DOHH2 (cell line): ENCODE data around the gene KDM7A.

Source experiments
- H3F3A ChIP-seq: fragments of 200-600 bp; sonication (generic), shearing (Covaris generic); 2 replicates; pipeline ENCODE4 v1.6.0; 2016; ENCODE audit warnings: antibody characterized with exemption, mild to moderate bottlenecking; ENCODE audit not compliant: control insufficient read depth, insufficient read depth
- H3K27ac ChIP-seq: fragments of 200-600 bp; sonication (generic); 2 replicates; pipeline ENCODE4 v1.5.1; 2014; ENCODE audit warnings: low read depth, mild to moderate bottlenecking, low read length, moderate library complexity
- H3K27me3 ChIP-seq: fragments of 200-600 bp; sonication (generic); 2 replicates; pipeline ENCODE4 v1.6.1; 2014; ENCODE audit warnings: mild to moderate bottlenecking, low read length, mixed read lengths; ENCODE audit not compliant: control insufficient read depth
- H3K36me3 ChIP-seq: fragments of 200-600 bp; sonication (generic); 2 replicates; pipeline ENCODE4 v1.6.1; 2014; ENCODE audit warnings: mild to moderate bottlenecking, low read length, moderate library complexity, mixed read lengths; ENCODE audit not compliant: control insufficient read depth
- H3K4me1 ChIP-seq: fragments of 200-600 bp; sonication (generic); 2 replicates; pipeline ENCODE4 v1.6.1; 2014; ENCODE audit warnings: mild to moderate bottlenecking, low read length, mixed read lengths; ENCODE audit not compliant: control insufficient read depth
- H3K4me2 ChIP-seq: fragments of 200-600 bp; sonication (generic); 2 replicates; pipeline ENCODE4 v1.6.0; 2014; ENCODE audit warnings: mild to moderate bottlenecking, low read length, moderate library complexity
- H3K4me3 ChIP-seq: fragments of 200-600 bp; sonication (generic); 2 replicates; pipeline ENCODE4 v1.5.1; 2014; ENCODE audit warnings: mild to moderate bottlenecking, low read length, mixed read lengths
- H3K79me2 ChIP-seq: fragments of 200-600 bp; sonication (generic); 2 replicates; pipeline ENCODE4 v1.6.1; 2014; ENCODE audit warnings: mild to moderate bottlenecking, low read length, mixed read lengths; ENCODE audit not compliant: control insufficient read depth
- H3K9me2 ChIP-seq: fragments of 200-600 bp; sonication (generic); replicated peaks from 2 replicates; pipeline ENCODE4 v1.6.1; 2014; ENCODE audit warnings: mild to moderate bottlenecking, low read length, mixed read lengths; ENCODE audit not compliant: control insufficient read depth
- H3K9me3 ChIP-seq: fragments of 200-600 bp; sonication (generic); 2 replicates; pipeline ENCODE4 v1.6.1; 2014; ENCODE audit warnings: antibody characterized with exemption, low read length, mixed read lengths; ENCODE audit not compliant: control insufficient read depth, insufficient read depth
- H4K20me1 ChIP-seq: fragments of 200-600 bp; sonication (generic); 2 replicates; pipeline ENCODE4 v1.6.0; 2014; ENCODE audit warnings: low read depth, mild to moderate bottlenecking, antibody characterized with exemption, low read length, moderate library complexity; ENCODE audit not compliant: control insufficient read depth, insufficient read depth
- CTCF ChIP-seq: fragments of 200-600 bp; sonication (generic); IDR thresholded peaks from one replicate; pipeline ENCODE4 v1.5.1; 2014; ENCODE audit warnings: antibody characterized with exemption, mild to moderate bottlenecking, low read depth, low read length; ENCODE audit not compliant: poor library complexity, severe bottlenecking
- EZH2phosphoT487 ChIP-seq: fragments of 200-600 bp; sonication (generic); IDR thresholded peaks from 2 replicates; pipeline ENCODE4 v1.6.1; 2017; ENCODE audit warnings: borderline replicate concordance, mild to moderate bottlenecking, antibody characterized with exemption, low read length, moderate library complexity, mixed read lengths

KDM7A gene

GRCh38 chr7:140143997-140144396 lies 32.8 kb downstream of the KDM7A start:
- TF ChIP-seq CTCF = no peak
- no peak for TF ChIP-seq EZH2phosphoT487
- peaks cover 92% of the 10 kb centered on the region for H3K79me2 ChIP-seq
- no peak overlapping the region for H3K27ac ChIP-seq
- H3F3A ChIP-seq = no peaks in the 10 kb centered on the region
- H3K4me2 ChIP-seq = no peak overlapping the region
- no peaks in the 10 kb centered on the region for H3K9me2 ChIP-seq
- peaks cover 18% of the 10 kb centered on the region for H3K36me3 ChIP-seq
- H4K20me1 ChIP-seq = peaks cover 15% of the 10 kb centered on the region; the same call in 1 of the 2 replicates
- H3K4me3 ChIP-seq = no peak overlapping the region
- no peaks in the 10 kb centered on the region for H3K27me3 ChIP-seq
- H3K9me3 ChIP-seq = no peaks in the 10 kb centered on the region
- H3K4me1 ChIP-seq = peaks cover 7% of the 10 kb centered on the region

GRCh38 chr7:140142031-140142430 lies 34.8 kb downstream of the KDM7A start:
- no peak for TF ChIP-seq EZH2phosphoT487
- no peaks in the 10 kb centered on the region for H3K27me3 ChIP-seq
- H3K79me2 ChIP-seq = peaks cover 86% of the 10 kb centered on the region
- H3K4me1 ChIP-seq = peaks cover 16% of the 10 kb centered on the region
- H4K20me1 ChIP-seq = 0 out of 2 replicates have a peak, but pooled peaks cover 11% of the 10 kb centered on the region
- no peak overlapping the region for H3K4me3 ChIP-seq
- H3F3A ChIP-seq = no peaks in the 10 kb centered on the region
- H3K27ac ChIP-seq = no peak overlapping the region
- peaks cover 28% of the 10 kb centered on the region for H3K36me3 ChIP-seq
- H3K9me2 ChIP-seq = no peaks in the 10 kb centered on the region
- H3K9me3 ChIP-seq = no peaks in the 10 kb centered on the region
- no peak overlapping the region for H3K4me2 ChIP-seq

- Histone ChIP-seq H3F3A (no peaks in the 10 kb centered on the region), H3K27ac (no peak overlapping the region), H3K9me3 (no peaks in the 10 kb centered on the region), H3K27me3 (no peaks in the 10 kb centered on the region), H4K20me1 (0 out of 2 replicates have a peak, but pooled peaks cover 11% of the 10 kb centered on the region), H3K79me2 (peaks cover 78% of the 10 kb centered on the region), H3K4me2 (no peak overlapping the region), H3K9me2 (no peaks in the 10 kb centered on the region), H3K4me3 (no peak overlapping the region), H3K36me3 (peaks cover 31% of the 10 kb centered on the region), H3K4me1 (peaks cover 16% of the 10 kb centered on the region)
- no peak for TF ChIP-seq CTCF
- no peak for TF ChIP-seq EZH2phosphoT487
Measured at GRCh38 chr7:140141256-140141655, 35.5 kb downstream of the KDM7A start.

- H3K27ac ChIP-seq = no peak overlapping the region
- H3K4me3 ChIP-seq = no peak overlapping the region
- H3F3A ChIP-seq = 0 out of 2 replicates have a peak, but pooled peaks cover 3% of the 10 kb centered on the region
- peaks cover 39% of the 10 kb centered on the region for H3K79me2 ChIP-seq
- H3K4me2 ChIP-seq = no peak overlapping the region
- no peaks in the 10 kb centered on the region for H3K27me3 ChIP-seq
- TF ChIP-seq CTCF (no peak), EZH2phosphoT487 (no peak)
- H3K36me3 ChIP-seq = peaks cover 55% of the 10 kb centered on the region
- peaks cover 16% of the 10 kb centered on the region for H3K4me1 ChIP-seq
- H3K9me2 ChIP-seq = no peaks in the 10 kb centered on the region
- 0 out of 2 replicates have a peak, but pooled peaks cover 3% of the 10 kb centered on the region for H4K20me1 ChIP-seq
- H3K9me3 ChIP-seq = no peaks in the 10 kb centered on the region
Measured at GRCh38 chr7:140137078-140137477, 39.7 kb downstream of the KDM7A start.
